GM12878 (cell line): ENCODE data around the gene ZNF229.

Experiments used
- BACH1 ChIP-seq: fragments of 450-650 bp; IDR thresholded peaks from 2 replicates; pipeline ENCODE4 v1.6.1; 2017; ENCODE audit warnings: mild to moderate bottlenecking, borderline replicate concordance
- CBFB ChIP-seq: IDR thresholded peaks from 2 replicates; pipeline ENCODE4 v1.6.1; 2016; ENCODE audit warnings: antibody characterized with exemption, low read depth
- EGR1 ChIP-seq, 2 experiments: IDR thresholded peaks; 1 replicate in 1 of 2; 2 replicates in 1 of 2; pipeline ENCODE4 v1.6.1; 2011 to 2012; ENCODE audit warnings: low read depth in 2 of 2, low read length in 2 of 2, borderline replicate concordance in 1 of 2, mild to moderate bottlenecking in 1 of 2, moderate library complexity in 1 of 2
- JUNB ChIP-seq: IDR thresholded peaks from 2 replicates; pipeline ENCODE4 v1.6.1; 2016; ENCODE audit warnings: antibody characterized with exemption, mild to moderate bottlenecking
- NFIC ChIP-seq: IDR thresholded peaks from 2 replicates; pipeline ENCODE4 v1.6.1; 2012; ENCODE audit warnings: low read depth, mild to moderate bottlenecking, inconsistent platforms, low read length, moderate library complexity
- POLR2AphosphoS5 ChIP-seq: IDR thresholded peaks from 2 replicates; pipeline ENCODE4 v1.6.1; 2011; ENCODE audit warnings: mild to moderate bottlenecking, low read length, inconsistent platforms
- RFX5 ChIP-seq: IDR thresholded peaks from 2 replicates; pipeline ENCODE4 v1.6.1; 2011; ENCODE audit warnings: low read depth, low read length, improper control_type of control experiment
- SMAD5 ChIP-seq: IDR thresholded peaks from 2 replicates; pipeline ENCODE4 v1.6.1; 2016; ENCODE audit warnings: antibody characterized with exemption, low read depth
- SMC3 ChIP-seq: IDR thresholded peaks from 2 replicates; pipeline ENCODE4 v1.6.1; 2011; ENCODE audit warnings: low read length, improper control_type of control experiment, borderline replicate concordance
- TCF7 ChIP-seq: IDR thresholded peaks from 2 replicates; pipeline ENCODE4 v1.6.1; 2014; ENCODE audit warnings: antibody characterized with exemption, borderline replicate concordance
- TF ChIP-seq, protein P1 (sequence below), 3 experiments: IDR thresholded peaks in 2 of 3; conservative IDR thresholded peaks in 1 of 3; 2 replicates each; pipeline ENCODE4 v1.5.1; 2011; ENCODE audit warnings: low read depth in 3 of 3, low read length in 3 of 3, mild to moderate bottlenecking in 3 of 3, control low read depth in 2 of 3, moderate library complexity in 2 of 3, inconsistent platforms in 1 of 3, mixed read lengths in 1 of 3; ENCODE audit not compliant: control insufficient read depth in 2 of 3, insufficient read depth in 1 of 3; ENCODE audit errors: extremely low read depth in 1 of 3
- TF ChIP-seq, protein P2 (sequence below): IDR thresholded peaks from 2 replicates; pipeline ENCODE4 v1.6.1; 2012; ENCODE audit warnings: low read length, inconsistent platforms

DNA sequence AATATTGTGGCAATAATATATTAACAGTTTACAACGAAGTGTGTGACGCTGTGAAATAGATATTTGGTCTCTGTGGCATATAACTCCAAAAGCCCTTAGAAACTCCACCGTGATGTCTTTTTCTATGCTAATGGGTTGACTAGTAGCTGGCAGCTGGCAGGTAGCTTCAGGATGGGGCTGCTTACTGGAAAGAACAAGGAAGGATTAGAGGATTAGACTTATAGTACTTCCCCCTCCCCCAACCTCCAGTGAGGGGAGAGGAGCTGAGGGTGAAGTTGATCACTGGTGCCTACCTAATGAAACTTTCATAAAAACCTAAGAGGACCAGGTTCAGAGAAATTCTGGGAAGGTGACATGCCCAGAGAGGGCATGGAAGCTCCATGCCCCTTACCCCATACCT is 9.8 kb downstream of the ZNF229 start:
- TF ChIP-seq RFX5 (no peak), EGR1 (IDR thresholded peaks at IDR 0.05; ENCODE audit: borderline replicate concordance in 1 of 2, low read depth in 2 of 2, low read length in 2 of 2) (no peak), BACH1 (no peak), CBFB (no peak), SMAD5 (no peak), JUNB (no peak), NFIC (no peak), SMC3 (no peak), POLR2AphosphoS5 (no peak), TCF7 (no peak)
- TF ChIP-seq, protein P1, sequence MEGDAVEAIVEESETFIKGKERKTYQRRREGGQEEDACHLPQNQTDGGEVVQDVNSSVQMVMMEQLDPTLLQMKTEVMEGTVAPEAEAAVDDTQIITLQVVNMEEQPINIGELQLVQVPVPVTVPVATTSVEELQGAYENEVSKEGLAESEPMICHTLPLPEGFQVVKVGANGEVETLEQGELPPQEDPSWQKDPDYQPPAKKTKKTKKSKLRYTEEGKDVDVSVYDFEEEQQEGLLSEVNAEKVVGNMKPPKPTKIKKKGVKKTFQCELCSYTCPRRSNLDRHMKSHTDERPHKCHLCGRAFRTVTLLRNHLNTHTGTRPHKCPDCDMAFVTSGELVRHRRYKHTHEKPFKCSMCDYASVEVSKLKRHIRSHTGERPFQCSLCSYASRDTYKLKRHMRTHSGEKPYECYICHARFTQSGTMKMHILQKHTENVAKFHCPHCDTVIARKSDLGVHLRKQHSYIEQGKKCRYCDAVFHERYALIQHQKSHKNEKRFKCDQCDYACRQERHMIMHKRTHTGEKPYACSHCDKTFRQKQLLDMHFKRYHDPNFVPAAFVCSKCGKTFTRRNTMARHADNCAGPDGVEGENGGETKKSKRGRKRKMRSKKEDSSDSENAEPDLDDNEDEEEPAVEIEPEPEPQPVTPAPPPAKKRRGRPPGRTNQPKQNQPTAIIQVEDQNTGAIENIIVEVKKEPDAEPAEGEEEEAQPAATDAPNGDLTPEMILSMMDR (IDR thresholded peaks at IDR 0.05 in 2 of 3, conservative IDR thresholded peaks at IDR 0.05 in 1 of 3; ENCODE audit: control insufficient read depth in 2 of 3, extremely low read depth in 1 of 3, insufficient read depth in 1 of 3, low read depth in 3 of 3, low read length in 3 of 3) = no peak
- TF ChIP-seq, protein P2, sequence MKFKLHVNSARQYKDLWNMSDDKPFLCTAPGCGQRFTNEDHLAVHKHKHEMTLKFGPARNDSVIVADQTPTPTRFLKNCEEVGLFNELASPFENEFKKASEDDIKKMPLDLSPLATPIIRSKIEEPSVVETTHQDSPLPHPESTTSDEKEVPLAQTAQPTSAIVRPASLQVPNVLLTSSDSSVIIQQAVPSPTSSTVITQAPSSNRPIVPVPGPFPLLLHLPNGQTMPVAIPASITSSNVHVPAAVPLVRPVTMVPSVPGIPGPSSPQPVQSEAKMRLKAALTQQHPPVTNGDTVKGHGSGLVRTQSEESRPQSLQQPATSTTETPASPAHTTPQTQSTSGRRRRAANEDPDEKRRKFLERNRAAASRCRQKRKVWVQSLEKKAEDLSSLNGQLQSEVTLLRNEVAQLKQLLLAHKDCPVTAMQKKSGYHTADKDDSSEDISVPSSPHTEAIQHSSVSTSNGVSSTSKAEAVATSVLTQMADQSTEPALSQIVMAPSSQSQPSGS = no peak
